HG03565 (cell line): ENCODE data around the gene RPS15.

Experiments
- ATAC-seq: cut with Tn5 transposase; IDR thresholded peaks from one replicate; pipeline ENCODE4 v1.9.1; 2021; ENCODE audit warnings: mild to moderate bottlenecking, moderate library complexity; ENCODE audit not compliant: unreplicated experiment

RPS15 gene

GRCh38 chr19:1401889-1402217 lies 36.3 kb upstream of the RPS15 start:
- no peak for ATAC-seq

GRCh38 chr19:1402411-1403070 lies 35.7 kb upstream of the RPS15 start:
- no peak for ATAC-seq

- peak; percentile 75 for ATAC-seq
Measured at GRCh38 chr19:1406774-1407527, 31.2 kb upstream of the RPS15 start.

GRCh38 chr19:1407528-1408299 lies 30.5 kb upstream of the RPS15 start, which contains the start of gene DAZAP1:
Gene DAZAP1, plus strand, starts transcription at chr19:1407586. Its CDS starts 188 bp downstream, at chr19:1407774.
- ATAC-seq, result peak; percentile 9

GRCh38 chr19:1408300-1409203 lies 29.6 kb upstream of the RPS15 start:
- no peak for ATAC-seq

- ATAC-seq, result no peak
Measured at GRCh38 chr19:1409204-1410005, 28.8 kb upstream of the RPS15 start.

- no peak for ATAC-seq
Measured at GRCh38 chr19:1410136-1410786, 27.9 kb upstream of the RPS15 start.

GRCh38 chr19:1410789-1411188 lies 27.4 kb upstream of the RPS15 start:
- no peak for ATAC-seq

- ATAC-seq, result no peak
Measured at GRCh38 chr19:1411255-1412191, 26.7 kb upstream of the RPS15 start.

GRCh38 chr19:1412323-1412923 lies 25.8 kb upstream of the RPS15 start:
- ATAC-seq, result no peak

- ATAC-seq, result no peak
Measured at GRCh38 chr19:1412995-1413800, 25.0 kb upstream of the RPS15 start.

GRCh38 chr19:1416014-1416841 lies 22.0 kb upstream of the RPS15 start:
- no peak for ATAC-seq

GRCh38 chr19:1417145-1417544 lies 21.1 kb upstream of the RPS15 start:
- no peak for ATAC-seq

GRCh38 chr19:1417681-1418495 lies 20.3 kb upstream of the RPS15 start:
- ATAC-seq, result no peak

GRCh38 chr19:1418496-1418775 lies 19.8 kb upstream of the RPS15 start:
- no peak for ATAC-seq
